Type B pancreatic cell (in vitro differentiated cells): ENCODE results near the gene NEUROD2. TPM values are rescaled to one million over a fixed set of nuclear protein-coding genes. Genes with fewer than 3 reads are reported as not detected.
A peak's percentile ranks its signal among the peaks of the same experiment; 100 is the strongest.

ENCODE experiments used
- DNase-seq: peaks from one replicate; pipeline ENCODE4 v3.0.0; 2021; ENCODE audit warnings: mixed read lengths; ENCODE audit not compliant: unreplicated experiment; ENCODE audit errors: extremely low spot score
- H3K27ac Mint-ChIP-seq: 2 replicates; pipeline ENCODE4 v1.8.0; 2021; ENCODE audit warnings: mild to moderate bottlenecking, mixed read lengths
- H3K27me3 Mint-ChIP-seq: 2 replicates; pipeline ENCODE4 v1.8.0; 2021; ENCODE audit warnings: mixed read lengths
- H3K36me3 Mint-ChIP-seq: 2 replicates; pipeline ENCODE4 v1.8.0; 2021; ENCODE audit warnings: mixed read lengths
- H3K4me1 Mint-ChIP-seq: one replicate; pipeline ENCODE4 v1.8.0; 2021; ENCODE audit warnings: mixed read lengths; ENCODE audit not compliant: unreplicated experiment
- H3K4me3 Mint-ChIP-seq: 2 replicates; pipeline ENCODE4 v1.8.0; 2021; ENCODE audit warnings: mild to moderate bottlenecking, mixed read lengths
- H3K9me3 Mint-ChIP-seq: 2 replicates; pipeline ENCODE4 v1.8.0; 2021; ENCODE audit warnings: mixed read lengths
- CTCF ChIP-seq: fragments of 200-600 bp; sonication (generic); conservative IDR thresholded peaks from 2 replicates; pipeline ENCODE4 v1.5.0; 2021; ENCODE audit warnings: antibody characterized with exemption, mild to moderate bottlenecking
- total RNA-seq: library from RNA; stranded (reverse); gene quantifications from 2 replicates; pipeline ENCODE4 v1.2.1, GENCODE V29; 2021; ENCODE audit warnings: low replicate concordance

Gene NEUROD2
- total RNA-seq, 1 donor from 2014 or later = not detected

- Mint-ChIP-seq H3K36me3 (no peaks in the 10 kb centered on the region), H3K4me3 (peak overlapping the region; percentile 84), H3K4me1 (peaks cover 6% of the 10 kb centered on the region), H3K9me3 (no peaks in the 10 kb centered on the region), H3K27ac (peak overlapping the region; percentile 21), H3K27me3 (peaks cover 64% of the 10 kb centered on the region)
- DNase-seq = no peak
- TF ChIP-seq CTCF = no peak
Measured at GRCh38 chr17:39625198-39625785, 17.6 kb upstream of the NEUROD2 start.

- Mint-ChIP-seq H3K36me3 (no peaks in the 10 kb centered on the region), H3K27me3 (peaks cover 69% of the 10 kb centered on the region), H3K27ac (no peak overlapping the region), H3K4me1 (peaks cover 6% of the 10 kb centered on the region), H3K9me3 (no peaks in the 10 kb centered on the region), H3K4me3 (no peak overlapping the region)
- DNase-seq = no peak
- TF ChIP-seq CTCF = no peak
Measured at GRCh38 chr17:39624313-39624712, 16.6 kb upstream of the NEUROD2 start.

- Mint-ChIP-seq H3K36me3 (no peaks in the 10 kb centered on the region), H3K4me1 (peaks cover 6% of the 10 kb centered on the region), H3K4me3 (no peak overlapping the region), H3K27ac (no peak overlapping the region), H3K9me3 (no peaks in the 10 kb centered on the region), H3K27me3 (peaks cover 71% of the 10 kb centered on the region)
- TF ChIP-seq CTCF = peak; percentile 93
- DNase-seq = peak; percentile 87
Measured at GRCh38 chr17:39623356-39623950, 15.7 kb upstream of the NEUROD2 start.

GRCh38 chr17:39622380-39623006 is 14.8 kb upstream of the NEUROD2 start:
- H3K36me3 Mint-ChIP-seq = no peaks in the 10 kb centered on the region
- H3K27me3 Mint-ChIP-seq = peaks cover 69% of the 10 kb centered on the region
- no peak for TF ChIP-seq CTCF
- DNase-seq = no peak
- H3K9me3 Mint-ChIP-seq = no peaks in the 10 kb centered on the region
- H3K27ac Mint-ChIP-seq = no peak overlapping the region
- peaks cover 6% of the 10 kb centered on the region for H3K4me1 Mint-ChIP-seq
- H3K4me3 Mint-ChIP-seq = no peak overlapping the region

- Mint-ChIP-seq H3K4me1 (peaks cover 6% of the 10 kb centered on the region), H3K27ac (no peak overlapping the region), H3K9me3 (no peaks in the 10 kb centered on the region), H3K4me3 (peak overlapping the region; percentile 45), H3K27me3 (peaks cover 73% of the 10 kb centered on the region), H3K36me3 (no peaks in the 10 kb centered on the region)
- DNase-seq = peak; percentile 93
- peak; percentile 100 for TF ChIP-seq CTCF
Measured at GRCh38 chr17:39621523-39622379, 14.0 kb upstream of the NEUROD2 start.
